A673 (cell line): ENCODE results near the gene INPP5A.

ENCODE experiments used
- EZH2 ChIP-seq: fragments of 200-600 bp; sonication (generic); IDR thresholded peaks from 2 replicates; pipeline ENCODE4 v1.6.1; 2017; ENCODE audit warnings: borderline replicate concordance, low read depth, mild to moderate bottlenecking, mixed read lengths, antibody characterized with exemption, low read length; ENCODE audit not compliant: poor library complexity, severe bottlenecking
- TF ChIP-seq, protein P1 (sequence below): fragments of 300-800, 200-600 bp; sonication (generic); conservative IDR thresholded peaks from 2 replicates; pipeline ENCODE4 v1.5.1; 2017; ENCODE audit warnings: low read depth, mild to moderate bottlenecking, antibody characterized with exemption, low read length, moderate library complexity, mixed read lengths

GRCh38 chr10:132547421-132547861 lies 9.9 kb downstream of the INPP5A start:
- TF ChIP-seq EZH2 = no peak
- TF ChIP-seq, protein P1, sequence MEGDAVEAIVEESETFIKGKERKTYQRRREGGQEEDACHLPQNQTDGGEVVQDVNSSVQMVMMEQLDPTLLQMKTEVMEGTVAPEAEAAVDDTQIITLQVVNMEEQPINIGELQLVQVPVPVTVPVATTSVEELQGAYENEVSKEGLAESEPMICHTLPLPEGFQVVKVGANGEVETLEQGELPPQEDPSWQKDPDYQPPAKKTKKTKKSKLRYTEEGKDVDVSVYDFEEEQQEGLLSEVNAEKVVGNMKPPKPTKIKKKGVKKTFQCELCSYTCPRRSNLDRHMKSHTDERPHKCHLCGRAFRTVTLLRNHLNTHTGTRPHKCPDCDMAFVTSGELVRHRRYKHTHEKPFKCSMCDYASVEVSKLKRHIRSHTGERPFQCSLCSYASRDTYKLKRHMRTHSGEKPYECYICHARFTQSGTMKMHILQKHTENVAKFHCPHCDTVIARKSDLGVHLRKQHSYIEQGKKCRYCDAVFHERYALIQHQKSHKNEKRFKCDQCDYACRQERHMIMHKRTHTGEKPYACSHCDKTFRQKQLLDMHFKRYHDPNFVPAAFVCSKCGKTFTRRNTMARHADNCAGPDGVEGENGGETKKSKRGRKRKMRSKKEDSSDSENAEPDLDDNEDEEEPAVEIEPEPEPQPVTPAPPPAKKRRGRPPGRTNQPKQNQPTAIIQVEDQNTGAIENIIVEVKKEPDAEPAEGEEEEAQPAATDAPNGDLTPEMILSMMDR = no peak
